NB4 (cell line): ENCODE results near the gene WNT3.

Experiments
- CTCF ChIP-seq: IDR thresholded peaks from one replicate; pipeline ENCODE4 v1.5.1; 2012; ENCODE audit warnings: low read depth, low read length
- MAX ChIP-seq: IDR thresholded peaks from 2 replicates; pipeline ENCODE4 v1.6.1; 2011; ENCODE audit warnings: low read depth, low read length
- MYC ChIP-seq: IDR thresholded peaks from 2 replicates; pipeline ENCODE4 v1.6.1; 2011; ENCODE audit warnings: low read depth, low read length
- POLR2A ChIP-seq: IDR thresholded peaks from 2 replicates; pipeline ENCODE4 v1.6.1; 2011; ENCODE audit warnings: mild to moderate bottlenecking; ENCODE audit not compliant: insufficient read length; ENCODE audit errors: extremely low read depth

- TF ChIP-seq CTCF = no peak
- TF ChIP-seq POLR2A = no peak
- no peak for TF ChIP-seq MAX
- no peak for TF ChIP-seq MYC
These were observed 51.7 kb downstream of the WNT3 start for GRCh38 chr17:46766493-46767491.
